T47D (cell line): ENCODE measurements around the gene TREM1.

ENCODE experiments used
- DNase-seq, 2 experiments: peaks; one replicate each; pipeline versions ENCODE4 v3.0.0 to v3.0.0-alpha.2; 2011 to 2012; ENCODE audit warnings: low read depth in 1 of 2, low spot score in 1 of 2
- JUND ChIP-seq: IDR thresholded peaks from 2 replicates; pipeline ENCODE4 v1.6.1; 2012; ENCODE audit warnings: low read depth
- in situ Hi-C: cut with HindIII; loops from 2 replicates; pipeline ENCODE4 v1.10.0; 2016; ENCODE audit warnings: low sequenced_read_pairs, low pct_unique_long_range_greater_than_20kb

TREM1 gene

DNA sequence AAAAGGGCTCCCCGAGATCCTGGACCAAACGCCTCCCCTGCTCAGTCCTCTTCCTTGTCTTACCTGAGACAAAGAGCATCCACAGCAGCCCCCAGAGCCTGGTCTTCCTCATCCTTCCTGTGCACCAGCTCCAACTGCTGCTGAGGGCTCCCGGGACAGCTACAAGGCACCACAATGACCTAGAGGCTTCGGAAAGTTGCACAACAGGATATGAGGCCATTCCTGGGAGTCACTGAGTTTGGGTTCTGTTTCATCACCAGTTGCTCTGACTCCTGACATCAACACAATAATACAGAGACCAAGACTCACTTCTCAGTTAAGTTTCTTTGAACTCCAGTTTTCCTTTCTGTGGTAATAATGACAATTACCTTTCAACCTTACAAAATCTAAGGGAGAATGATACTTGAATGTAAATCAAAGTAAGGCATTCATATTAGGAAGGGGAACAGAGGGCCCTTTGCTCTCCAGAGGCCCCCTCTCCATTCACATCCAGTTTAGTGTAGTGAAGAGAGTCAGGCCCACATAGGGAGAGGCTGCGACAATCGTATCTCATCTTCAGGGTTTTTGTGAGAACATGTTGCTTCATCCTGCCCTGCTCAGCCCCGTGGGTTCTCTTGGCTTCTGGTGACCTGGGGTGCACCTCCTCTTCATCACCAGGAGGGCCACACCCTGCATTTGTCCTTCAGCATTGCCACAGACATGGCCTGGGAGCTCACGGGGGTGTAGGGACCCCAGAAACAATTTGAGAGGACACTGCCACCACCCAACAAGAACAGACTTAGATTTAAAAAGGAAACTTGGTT, at the start of gene TREM1:
TSS of gene TREM1 (minus strand) at position 139 of the 803 bp plus-strand sequence. CDS start at position 112, 27 bp downstream.
- no peak for DNase-seq
- TF ChIP-seq JUND = no peak
- in situ Hi-C loops = no loop called here

DNA sequence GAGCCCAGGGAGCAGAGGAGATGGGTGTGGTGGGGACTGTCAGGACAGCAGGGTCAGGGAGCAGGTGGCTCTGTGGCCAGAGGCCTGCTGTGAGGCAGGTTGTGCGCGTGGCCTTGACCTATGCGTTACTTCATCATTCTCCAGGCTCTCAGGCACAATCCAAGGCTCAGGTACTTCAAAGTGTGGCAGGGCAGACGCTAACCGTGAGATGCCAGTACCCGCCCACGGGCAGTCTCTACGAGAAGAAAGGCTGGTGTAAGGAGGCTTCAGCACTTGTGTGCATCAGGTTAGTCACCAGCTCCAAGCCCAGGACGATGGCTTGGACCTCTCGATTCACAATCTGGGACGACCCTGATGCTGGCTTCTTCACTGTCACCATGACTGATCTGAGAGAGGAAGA, 49.5 kb upstream of the TREM1 start:
- in situ Hi-C loops = no loop called here
- no peak for DNase-seq
- TF ChIP-seq JUND = no peak

DNA sequence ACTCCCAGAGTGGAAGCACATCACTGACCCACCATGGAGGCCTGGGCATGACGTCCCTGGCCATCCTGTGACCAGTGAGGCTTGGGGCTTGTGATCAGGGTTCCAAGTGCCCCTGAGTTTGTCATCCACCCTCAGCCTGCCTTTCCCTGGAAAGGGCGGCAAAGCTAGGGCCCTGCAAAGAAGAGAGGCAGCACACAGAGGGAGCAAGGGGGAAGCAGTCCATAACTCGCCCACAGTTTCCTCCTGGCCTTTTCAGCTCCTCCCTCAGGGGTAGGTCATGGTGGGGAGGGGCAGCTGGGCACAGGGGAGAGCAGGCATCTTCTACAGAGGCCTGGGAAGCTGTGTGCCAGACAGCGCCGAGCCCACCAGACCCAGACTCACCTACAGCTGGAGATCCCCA, 48.8 kb upstream of the TREM1 start, which contains the start of gene NCR2:
TSS of gene NCR2 (plus strand) at position 313 of the 400 bp plus-strand sequence. CDS start 269 bp downstream, outside the sequence.
- DNase-seq = no peak
- in situ Hi-C loops = no loop called here
- no peak for TF ChIP-seq JUND

DNA sequence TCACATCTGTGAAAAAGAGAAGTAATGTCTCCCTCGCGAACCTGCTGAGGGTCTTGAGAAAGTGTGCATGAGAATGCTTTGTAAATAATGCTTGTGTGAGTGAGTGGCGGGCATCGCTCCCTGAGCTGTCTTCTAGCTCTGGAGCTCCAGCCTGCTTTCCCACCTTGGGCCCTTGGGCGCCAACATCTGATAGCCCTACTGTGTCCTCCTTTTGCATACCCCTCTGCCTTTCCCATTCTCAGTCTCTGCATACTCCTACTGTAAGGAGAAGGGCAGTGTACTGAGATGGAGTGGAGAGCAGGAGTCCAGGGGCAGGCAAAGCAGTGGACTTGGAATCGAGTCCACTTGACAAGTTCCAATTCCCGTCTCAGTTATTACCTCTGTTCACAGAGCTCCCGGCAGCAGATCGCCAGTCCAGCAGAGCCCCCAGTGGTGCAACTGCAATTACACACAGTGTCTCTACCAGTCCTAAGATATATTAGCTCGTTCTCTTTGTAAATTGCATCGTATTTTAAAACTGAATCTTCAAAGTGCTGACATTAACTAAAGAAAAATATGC, 48.1 kb upstream of the TREM1 start:
- TF ChIP-seq JUND = no peak
- in situ Hi-C loops = no loop called here
- peak in 1 of 2 experiments; percentile 23 for DNase-seq

DNA sequence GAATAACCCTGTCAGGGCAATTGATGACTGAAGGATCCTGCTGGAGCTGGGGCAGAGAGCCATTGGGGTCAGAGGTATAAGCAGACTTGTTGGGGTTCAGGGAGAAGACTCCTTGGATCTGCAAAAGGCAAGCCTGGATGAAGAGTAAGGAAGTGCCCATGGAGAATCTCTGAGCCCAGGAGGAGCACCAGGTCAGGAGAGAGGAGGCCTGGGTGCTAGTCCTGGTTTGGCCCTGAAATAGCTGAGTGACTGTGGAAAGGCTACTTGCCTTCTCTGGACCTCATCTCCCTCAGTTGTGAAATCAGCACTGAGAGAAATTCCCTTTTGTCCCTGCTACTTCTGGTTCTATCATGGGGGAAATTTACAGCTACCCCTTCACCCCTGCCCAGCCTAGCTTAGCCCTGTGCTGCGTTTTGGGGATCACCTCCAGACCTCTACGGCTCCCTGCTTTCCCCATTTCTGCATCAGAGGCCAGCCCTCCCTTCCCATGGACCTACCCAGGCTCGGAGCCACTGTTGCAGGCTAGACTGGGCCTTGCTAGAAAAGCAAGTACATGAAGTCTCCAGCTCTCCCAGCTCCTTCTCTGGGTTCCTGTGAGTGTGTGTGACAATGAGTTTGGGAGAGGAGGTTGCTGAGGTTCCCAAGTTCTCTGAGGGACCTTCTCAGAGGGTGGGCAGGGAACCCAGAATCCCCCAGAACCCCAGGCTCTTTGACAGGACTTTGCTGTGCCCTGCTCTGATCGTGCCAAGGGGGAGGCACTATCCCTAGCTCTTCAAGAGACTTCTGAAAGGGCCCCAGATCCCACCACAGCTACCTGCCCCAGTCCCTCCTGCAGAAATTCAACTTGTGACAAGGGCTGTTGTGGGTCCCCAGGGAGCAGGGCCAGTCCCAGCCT, 46.6 kb upstream of the TREM1 start:
- in situ Hi-C loops = no loop called here

DNA sequence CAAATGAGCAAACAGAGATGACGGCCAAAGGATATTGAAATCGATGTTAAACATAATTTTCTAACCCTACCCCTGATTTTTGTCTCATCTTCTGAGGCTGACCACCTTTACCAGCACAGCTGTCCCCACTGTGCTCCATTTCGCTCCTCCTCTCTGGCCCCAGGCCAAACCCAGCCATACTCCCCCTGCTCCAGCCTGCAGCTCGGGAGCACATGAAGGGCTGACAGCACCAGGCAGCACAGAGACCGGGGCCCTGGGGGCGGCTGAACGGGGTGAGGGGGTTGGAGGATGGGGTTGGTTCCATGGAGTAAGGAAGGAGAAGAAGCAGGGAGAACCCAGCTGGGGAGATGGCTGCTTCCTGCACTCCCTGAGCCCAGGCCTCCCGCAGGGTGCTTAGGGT, 45.8 kb upstream of the TREM1 start:
- DNase-seq = no peak
- TF ChIP-seq JUND = no peak
- in situ Hi-C loops = no loop called here

More for the DNA sequence above, 46.6 kb upstream of the TREM1 start:
- no peak for TF ChIP-seq JUND
- DNase-seq = no peak

DNA sequence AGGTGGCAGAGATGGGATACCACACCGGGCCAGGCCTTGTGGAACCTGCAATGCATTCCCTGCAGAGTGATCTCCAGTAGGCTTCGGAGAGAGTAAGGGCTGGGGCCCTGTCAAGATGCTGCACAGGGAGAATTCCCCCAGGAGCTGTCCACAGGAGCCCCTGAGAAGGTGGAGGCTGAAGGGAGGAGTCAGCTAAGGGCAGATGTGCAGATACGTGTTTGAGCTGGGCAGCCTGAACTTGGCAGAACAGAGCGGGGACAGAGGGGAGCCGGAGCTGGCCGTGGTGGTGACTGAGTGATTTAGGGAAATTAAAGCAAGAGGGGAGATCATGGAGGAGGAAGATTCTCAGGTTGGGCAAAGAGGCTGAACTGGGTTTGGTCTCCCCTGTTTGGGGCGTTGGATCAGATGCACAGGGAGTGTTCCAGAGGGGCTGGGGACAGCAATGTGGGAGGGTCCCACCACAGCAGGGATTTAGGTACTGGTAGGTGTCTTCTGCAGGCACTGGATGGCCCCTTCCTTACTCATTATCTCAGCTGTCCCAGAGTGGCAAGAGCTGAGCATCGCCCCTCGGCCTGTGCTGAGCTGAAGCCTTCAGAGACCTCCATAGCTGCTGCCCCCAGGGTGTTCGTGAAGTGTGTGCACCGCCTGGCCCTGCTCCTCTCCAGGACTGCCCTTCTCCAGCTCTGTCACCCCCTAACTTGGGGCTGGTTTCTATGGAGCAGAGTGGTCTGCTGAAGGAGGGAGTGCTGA, 45.1 kb upstream of the TREM1 start:
- DNase-seq = no peak
- in situ Hi-C loops = no loop called here
- TF ChIP-seq JUND = no peak

DNA sequence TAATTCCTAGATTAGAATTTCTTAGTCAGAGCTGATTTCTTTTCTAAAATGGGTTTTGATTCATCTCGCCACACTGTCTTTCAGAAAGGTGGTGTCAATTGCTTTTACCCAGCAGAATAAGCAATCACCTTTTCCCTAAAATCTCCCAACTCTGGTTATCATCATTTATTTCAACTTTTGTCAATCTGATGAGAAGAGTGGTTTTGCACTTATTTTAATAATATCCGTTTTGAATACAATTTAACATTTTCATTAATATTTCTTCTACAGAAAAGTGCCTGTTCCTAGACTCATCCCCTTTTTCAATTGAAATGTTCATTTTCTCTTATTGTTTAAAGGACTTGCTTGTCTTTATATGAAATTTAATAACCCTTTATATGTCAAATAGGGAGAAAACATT, 40.7 kb upstream of the TREM1 start:
- no peak for TF ChIP-seq JUND
- in situ Hi-C loops = no loop called here
- DNase-seq = no peak

DNA sequence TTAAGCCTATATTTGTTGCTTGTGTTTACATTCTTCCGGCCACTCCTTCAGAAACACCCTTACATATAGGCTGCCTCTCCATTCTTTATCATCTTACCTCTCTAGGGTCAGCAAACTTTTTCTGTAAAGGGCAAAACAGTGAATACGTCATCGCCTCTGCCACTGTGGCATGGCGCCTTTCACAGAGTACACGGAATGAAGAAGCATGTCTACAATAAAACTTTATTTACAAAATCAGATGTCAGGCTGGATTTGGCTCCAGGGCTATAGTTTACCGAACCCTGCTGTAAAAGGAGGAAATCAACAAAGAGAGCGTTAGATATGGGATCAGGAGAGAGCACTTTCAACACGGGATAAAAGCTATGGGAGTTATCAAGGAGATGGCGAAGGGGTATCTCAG, 39.6 kb upstream of the TREM1 start:
- no peak for DNase-seq
- in situ Hi-C loops = no loop called here

DNA sequence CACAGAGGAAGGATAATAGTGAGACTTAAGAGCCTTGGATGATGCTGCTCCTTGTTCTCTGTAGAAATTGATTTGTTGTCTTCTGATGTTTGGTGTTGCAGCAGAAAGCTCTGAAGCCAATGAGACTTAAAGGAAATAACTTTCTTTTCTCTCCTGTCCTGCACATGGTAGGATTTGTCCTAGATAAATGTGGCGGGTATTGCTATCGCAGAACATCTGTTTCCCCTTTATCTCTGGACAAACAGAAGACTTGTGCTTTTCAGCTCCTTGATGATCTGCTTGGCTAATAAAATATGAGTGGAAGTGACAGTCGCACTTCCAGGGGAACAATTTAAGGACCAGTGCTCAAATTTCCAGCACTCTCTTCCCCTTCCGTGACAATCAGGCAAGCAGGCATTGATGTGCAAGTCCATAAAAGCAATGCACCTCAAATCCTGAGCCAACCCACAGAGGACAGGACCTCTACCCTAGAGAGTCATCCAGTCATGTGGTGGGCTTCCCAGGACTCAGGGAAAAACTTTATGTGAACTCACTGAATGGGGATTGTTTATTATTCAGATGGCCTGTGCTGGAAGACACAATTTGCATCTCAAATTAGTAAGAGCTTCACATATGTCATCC, 39.1 kb upstream of the TREM1 start:
- DNase-seq = no peak
- in situ Hi-C loops = no loop called here

More for the DNA sequence above, 39.6 kb upstream of the TREM1 start:
- no peak for TF ChIP-seq JUND

DNA sequence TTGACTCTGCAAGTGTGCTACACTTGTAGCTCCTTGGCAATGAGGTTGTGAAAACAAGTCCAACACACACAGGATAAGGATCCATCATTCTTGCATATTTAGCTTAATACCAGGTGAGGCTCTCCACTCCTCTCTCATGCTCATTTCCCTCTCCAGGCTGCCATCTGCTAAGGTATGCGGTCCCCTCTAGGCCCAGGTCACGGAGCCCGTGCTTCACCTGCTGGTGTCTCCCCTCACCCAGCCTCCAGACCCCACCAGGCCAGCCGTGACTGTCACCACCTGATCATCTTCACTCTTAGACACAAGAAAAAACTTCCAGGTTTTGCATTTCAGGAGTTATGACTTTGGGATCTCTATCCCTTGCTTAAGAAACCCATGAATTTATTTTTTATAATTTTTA, 34.7 kb upstream of the TREM1 start:
- no peak for TF ChIP-seq JUND
- in situ Hi-C loops = no loop called here
- DNase-seq = no peak

More for the DNA sequence above, 39.1 kb upstream of the TREM1 start:
- no peak for TF ChIP-seq JUND
